Measurements from ENCODE around the gene F10. TPM values are rescaled to one million over a fixed set of nuclear protein-coding genes. Genes with fewer than 3 reads are reported as not detected.

The F10 gene
- total RNA-seq, 2 donors from 2014 or later: 1.0 TPM; not detected in 1

DNA sequence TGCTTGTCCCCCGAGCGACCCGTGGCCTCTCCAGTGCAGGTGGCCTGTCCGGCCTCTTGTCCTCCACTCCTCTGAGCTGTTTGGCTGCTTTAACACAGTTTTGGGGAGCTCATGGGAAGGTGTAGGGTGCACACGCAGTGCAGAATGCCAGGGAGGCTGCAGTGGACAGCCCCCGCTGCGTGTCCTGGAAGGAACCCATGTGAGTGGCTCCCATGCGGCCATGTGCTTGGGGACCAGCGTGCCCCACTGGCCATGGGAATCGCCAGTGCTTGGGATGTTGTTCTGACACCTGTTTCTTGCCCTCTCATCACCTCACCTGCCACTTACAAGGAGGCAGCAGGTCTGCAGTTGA is 39.6 kb upstream of the F10 start:
- no peak for ATAC-seq (replicated peaks)
- Mint-ChIP-seq H3K4me3 (no peak overlapping the region), H3K9me3 (no peaks in the 10 kb centered on the region), H3K36me3 (ENCODE audit: low read depth) (no peaks in the 10 kb centered on the region), H3K27me3 (no peaks in the 10 kb centered on the region), H3K27ac (no peak overlapping the region), H3K4me1 (no peaks in the 10 kb centered on the region)

DNA sequence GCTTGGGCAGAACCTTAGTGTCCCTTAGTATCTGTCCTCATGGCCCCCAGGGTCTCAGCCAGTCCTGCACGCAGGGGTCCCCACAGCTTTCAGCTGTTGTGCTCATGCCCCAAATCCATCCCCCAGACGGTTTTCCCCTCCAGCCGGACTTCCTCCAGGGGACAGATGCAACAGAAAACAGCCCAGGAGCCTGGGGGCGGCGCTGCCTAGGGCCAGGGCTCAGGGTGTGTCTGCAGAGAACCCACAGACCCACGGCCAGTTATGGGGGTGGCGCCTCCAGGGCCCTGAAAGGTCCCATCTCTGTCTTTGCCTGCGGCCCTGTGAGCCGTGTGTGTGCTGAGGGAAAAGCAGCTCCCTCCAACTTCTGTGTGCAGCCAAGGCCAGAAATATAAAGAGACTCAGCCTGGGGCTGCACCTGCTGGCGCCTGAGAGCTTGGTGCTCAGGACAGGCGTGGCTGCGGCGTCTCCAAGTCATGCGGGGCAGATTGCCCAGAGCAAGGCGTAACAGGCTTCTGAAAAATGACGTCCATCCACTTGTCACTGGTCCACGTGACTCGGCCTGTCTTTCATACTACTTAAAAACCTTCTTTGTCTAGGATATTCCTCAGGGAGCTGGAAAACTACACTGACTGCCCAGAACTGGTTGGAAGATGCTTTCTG is 39.1 kb upstream of the F10 start:
- ATAC-seq (replicated peaks): no peak
- no peak overlapping the region for H3K27ac Mint-ChIP-seq
- H3K4me3 Mint-ChIP-seq: no peak overlapping the region
- H3K4me1 Mint-ChIP-seq: no peaks in the 10 kb centered on the region
- H3K9me3 Mint-ChIP-seq: no peaks in the 10 kb centered on the region
- H3K36me3 Mint-ChIP-seq (ENCODE audit: low read depth): no peaks in the 10 kb centered on the region
- H3K27me3 Mint-ChIP-seq: no peaks in the 10 kb centered on the region

DNA sequence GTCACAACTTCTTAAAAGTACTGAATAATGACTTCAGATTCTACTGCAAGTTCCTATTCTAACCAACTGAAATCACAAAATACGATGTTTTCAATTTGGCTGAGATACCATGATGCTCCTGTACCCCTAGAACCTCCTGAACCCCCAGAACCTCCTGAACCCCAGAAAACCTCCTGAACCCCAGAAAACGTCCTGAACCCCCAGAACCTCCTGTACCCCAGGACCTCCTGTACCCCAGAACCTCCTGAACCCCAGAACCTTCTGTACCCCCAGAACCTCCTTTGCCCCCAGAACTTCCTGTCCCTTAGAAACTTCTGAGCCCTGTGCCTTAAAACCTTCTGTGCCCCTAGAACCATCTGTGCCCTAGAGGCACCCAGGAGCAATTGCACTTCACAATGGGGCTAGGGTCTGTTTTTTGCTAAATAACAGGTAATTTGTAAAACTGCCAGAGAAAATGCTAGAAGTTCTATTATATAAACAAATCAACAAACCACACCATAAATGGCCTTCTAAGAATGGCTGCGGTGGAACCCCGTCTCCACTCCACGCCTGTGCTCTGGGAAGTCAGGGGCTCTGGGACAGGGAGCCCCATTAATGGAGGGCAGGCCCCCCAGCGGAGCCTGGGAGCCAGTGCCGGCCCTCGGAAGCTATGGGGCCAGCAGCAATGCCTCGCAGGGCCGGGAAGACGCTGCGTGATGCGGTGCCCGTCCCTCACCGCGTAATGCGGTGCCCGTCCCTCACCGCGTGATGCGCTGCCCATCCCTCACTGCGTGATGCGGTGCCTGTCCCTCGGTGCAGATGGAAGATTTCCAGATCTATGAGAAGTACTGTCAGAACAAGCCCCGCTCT is 38.3 kb upstream of the F10 start:
- Mint-ChIP-seq H3K9me3 (no peaks in the 10 kb centered on the region), H3K27me3 (no peaks in the 10 kb centered on the region), H3K27ac (no peak overlapping the region), H3K36me3 (ENCODE audit: low read depth) (no peaks in the 10 kb centered on the region), H3K4me3 (no peak overlapping the region), H3K4me1 (no peaks in the 10 kb centered on the region)
- no peak for ATAC-seq (replicated peaks)

DNA sequence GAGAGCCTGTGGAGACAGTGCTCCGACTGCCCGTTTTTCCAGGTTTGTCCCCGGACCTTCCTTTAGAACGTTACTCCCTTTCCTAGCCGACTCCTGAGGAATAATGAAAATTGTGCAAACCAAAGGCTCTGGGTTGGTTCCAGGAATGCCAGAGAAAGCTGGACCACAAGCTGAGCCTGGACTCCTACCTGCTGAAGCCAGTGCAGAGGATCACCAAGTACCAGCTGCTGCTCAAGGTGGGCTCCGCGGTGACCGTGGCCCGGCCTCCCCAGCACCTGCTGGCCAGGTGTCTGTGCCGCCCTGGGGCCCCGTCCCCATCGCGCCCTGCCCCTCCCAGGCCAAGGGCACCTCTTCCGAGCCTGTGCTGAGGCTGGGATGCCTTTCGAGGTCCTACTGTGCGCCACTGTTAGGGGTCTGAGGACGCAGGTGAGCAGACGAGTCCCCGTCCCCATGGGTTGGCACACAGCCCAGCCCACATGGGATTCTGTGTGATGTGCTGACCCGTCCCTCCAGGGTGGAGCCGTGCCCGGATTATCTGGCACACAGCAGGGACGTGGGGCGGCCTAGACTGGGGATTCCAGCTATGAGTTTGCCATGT is 37.6 kb upstream of the F10 start:
- no peak for ATAC-seq (replicated peaks)
- H3K27me3 Mint-ChIP-seq: no peaks in the 10 kb centered on the region
- H3K9me3 Mint-ChIP-seq: no peaks in the 10 kb centered on the region
- H3K4me3 Mint-ChIP-seq: no peak overlapping the region
- H3K4me1 Mint-ChIP-seq: no peaks in the 10 kb centered on the region
- no peak overlapping the region for H3K27ac Mint-ChIP-seq
- no peaks in the 10 kb centered on the region for H3K36me3 Mint-ChIP-seq (ENCODE audit: low read depth)

DNA sequence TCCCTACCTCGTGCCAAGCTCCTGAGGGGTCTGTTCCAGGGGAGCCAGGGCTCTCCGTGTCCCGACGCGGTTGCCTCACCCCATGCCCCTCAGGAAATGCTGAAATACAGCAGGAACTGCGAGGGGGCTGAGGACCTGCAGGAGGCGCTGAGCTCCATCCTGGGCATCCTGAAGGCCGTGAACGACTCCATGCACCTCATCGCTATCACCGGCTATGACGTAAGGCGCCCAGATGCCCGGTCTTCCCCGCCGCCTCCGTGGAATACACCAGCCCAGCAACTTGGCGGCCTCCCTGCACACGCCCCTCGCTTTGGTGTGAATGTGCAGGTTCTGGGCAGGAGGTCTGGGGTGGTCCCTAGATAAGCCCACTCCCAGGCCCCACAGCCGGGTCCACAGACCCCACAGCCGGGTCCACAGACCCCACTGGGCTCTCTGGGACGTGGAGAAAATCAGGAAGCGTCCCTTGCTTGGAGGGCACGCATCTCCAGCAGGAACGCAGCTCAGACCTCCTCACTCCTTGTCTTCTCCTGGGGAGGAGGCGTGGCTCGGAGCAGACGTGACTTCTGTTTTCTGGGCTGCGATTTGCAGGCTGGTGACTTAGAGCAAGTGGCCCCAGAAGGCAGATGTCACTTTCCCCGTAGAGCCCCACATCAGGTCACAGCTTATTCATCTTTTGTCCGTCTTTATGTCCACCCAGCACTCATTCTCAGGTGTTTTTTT is 36.4 kb upstream of the F10 start:
- Mint-ChIP-seq H3K27me3 (no peaks in the 10 kb centered on the region), H3K36me3 (ENCODE audit: low read depth) (no peaks in the 10 kb centered on the region), H3K4me3 (no peak overlapping the region), H3K4me1 (no peaks in the 10 kb centered on the region), H3K9me3 (no peaks in the 10 kb centered on the region), H3K27ac (no peak overlapping the region)
- ATAC-seq (replicated peaks): no peak

DNA sequence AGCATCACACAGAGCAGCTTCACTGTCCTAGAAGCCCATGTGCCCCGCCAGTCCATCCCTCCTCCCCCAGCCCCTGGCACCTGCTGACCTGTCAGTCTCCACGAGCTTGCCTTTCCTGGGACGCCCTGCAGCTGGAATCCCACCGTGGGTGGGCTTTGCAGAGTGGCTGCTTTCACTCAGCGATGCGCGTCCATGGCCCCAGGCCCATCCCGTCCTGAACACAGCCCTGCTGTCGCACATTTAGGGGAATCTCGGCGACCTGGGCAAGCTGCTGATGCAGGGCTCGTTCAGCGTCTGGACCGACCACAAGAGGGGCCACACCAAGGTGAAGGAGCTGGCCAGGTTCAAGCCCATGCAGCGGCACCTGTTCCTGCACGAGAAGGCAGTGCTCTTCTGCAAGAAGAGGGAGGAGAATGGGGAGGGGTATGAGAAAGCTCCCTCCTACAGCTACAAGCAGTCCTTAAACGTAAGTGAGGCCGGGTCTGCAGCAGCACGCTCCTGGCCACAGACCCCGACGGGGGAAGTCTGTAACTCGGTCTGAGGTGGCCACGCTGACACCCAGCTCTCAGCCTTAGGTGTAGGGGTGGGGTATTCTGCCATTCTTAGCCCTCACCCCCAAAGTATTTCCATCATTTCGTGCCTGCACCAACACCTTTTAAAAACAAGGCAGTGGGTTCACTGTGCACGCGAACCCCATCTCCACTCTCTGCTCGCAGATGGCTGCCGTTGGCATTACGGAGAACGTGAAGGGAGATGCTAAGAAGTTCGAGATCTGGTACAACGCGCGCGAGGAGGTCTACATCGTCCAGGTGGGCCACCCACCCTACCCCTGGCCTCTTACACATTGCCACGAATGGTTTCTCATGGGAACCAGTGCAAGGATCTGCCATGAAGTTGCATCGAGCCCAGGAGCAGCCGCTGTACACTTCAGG is 35.3 kb upstream of the F10 start:
- no peaks in the 10 kb centered on the region for H3K9me3 Mint-ChIP-seq
- H3K36me3 Mint-ChIP-seq (ENCODE audit: low read depth): no peaks in the 10 kb centered on the region
- H3K27ac Mint-ChIP-seq: no peak overlapping the region
- ATAC-seq (replicated peaks): no peak
- no peaks in the 10 kb centered on the region for H3K27me3 Mint-ChIP-seq
- no peak overlapping the region for H3K4me3 Mint-ChIP-seq
- H3K4me1 Mint-ChIP-seq: no peaks in the 10 kb centered on the region

DNA sequence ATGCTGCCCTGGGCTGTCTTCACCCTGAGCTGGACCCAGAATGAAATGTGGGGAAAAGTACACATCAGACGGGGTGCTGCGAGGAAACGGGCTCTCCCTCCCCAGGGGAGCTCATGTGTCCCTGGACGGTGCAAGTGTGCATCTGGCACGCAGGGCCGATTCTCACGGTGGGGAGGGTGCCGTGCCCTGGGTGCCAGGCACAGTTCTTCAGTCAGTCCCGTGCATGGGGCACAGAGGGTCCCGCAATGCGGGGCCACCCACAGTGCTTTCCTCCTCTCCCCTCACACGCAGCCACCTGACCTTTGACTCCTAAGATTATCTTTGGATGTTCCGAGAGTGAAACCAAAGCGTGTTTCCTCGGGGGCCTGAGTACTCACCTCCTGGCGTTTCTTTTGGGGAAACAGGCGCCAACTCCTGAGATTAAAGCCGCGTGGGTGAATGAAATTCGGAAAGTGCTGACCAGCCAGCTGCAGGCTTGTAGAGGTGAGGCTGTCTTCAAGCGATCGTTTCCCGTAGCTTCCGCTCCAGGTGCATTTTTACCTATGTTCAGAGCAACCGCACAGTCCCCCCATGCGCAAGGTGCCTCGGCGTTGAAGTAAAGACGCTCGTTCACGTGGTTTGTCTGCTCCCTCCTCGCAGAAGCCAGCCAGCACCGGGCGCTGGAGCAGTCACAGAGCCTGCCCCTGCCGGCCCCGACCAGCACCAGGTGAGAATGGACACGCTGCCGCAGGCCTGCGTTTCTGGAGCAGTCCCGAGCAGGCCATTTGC is 34.5 kb upstream of the F10 start:
- ATAC-seq (replicated peaks): no peak
- Mint-ChIP-seq H3K36me3 (ENCODE audit: low read depth) (no peaks in the 10 kb centered on the region), H3K27ac (no peak overlapping the region), H3K4me3 (no peak overlapping the region), H3K9me3 (no peaks in the 10 kb centered on the region), H3K4me1 (no peaks in the 10 kb centered on the region), H3K27me3 (no peaks in the 10 kb centered on the region)

DNA sequence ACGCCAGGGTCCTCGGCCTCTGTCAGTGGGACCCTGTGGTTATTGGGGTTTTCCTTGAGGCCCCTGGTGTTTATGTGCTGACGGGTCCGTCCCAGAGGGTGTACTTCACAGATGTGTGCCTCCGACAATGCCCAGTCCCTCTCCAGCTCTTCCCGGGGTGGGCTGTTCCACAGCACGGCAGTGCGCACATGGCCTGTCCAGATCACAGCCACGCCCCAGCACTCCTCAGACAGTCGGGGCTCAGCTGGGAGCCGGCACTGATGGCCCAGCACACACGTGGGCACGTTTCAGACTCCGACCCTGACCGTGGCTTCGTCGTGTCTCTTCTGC is 33.9 kb upstream of the F10 start:
- H3K4me1 Mint-ChIP-seq: no peaks in the 10 kb centered on the region

DNA sequence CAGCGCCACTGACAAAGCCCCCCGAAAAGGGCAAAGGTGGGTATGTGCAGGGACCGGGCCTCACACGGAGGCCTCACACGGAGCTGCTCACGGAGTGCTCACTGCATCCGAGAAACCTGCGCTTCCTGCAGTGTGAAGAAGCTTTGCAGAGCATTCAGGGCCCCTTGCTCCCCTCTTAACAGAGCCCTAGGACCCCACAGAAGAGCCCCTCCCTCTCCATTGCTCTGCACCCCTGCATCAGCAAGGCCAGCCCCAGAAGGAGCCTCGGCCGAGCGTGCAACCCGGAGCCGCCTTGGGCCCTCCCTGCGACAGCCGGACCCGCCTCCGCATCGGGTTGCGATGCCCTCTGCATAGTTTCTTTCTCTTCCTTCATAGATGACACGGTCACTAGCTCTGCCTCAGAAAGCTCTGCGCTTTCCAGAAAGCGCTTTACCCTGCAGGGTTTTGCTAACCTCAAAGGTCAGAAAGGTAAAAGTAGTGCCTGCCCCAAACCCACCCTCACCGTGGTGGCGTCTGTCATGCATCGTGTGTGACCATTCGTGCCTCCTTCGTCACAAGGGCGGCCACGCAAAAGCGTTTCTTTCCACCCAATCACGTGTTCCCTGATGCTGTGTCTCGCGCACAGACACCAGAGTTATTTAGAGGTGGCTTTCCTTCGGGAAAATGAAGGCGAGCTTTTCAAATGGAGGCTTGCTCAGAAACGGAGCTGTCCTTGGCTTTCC is 32.7 kb upstream of the F10 start:
- ATAC-seq (replicated peaks): no peak
- Mint-ChIP-seq H3K27ac (no peak overlapping the region), H3K4me3 (no peak overlapping the region), H3K36me3 (ENCODE audit: low read depth) (no peaks in the 10 kb centered on the region), H3K9me3 (no peaks in the 10 kb centered on the region), H3K27me3 (no peaks in the 10 kb centered on the region), H3K4me1 (no peaks in the 10 kb centered on the region)

More for the DNA sequence above, 33.9 kb upstream of the F10 start:
- no peak overlapping the region for H3K4me3 Mint-ChIP-seq
- no peak for ATAC-seq (replicated peaks)
- no peaks in the 10 kb centered on the region for H3K36me3 Mint-ChIP-seq (ENCODE audit: low read depth)
- H3K9me3 Mint-ChIP-seq: no peaks in the 10 kb centered on the region
- H3K27ac Mint-ChIP-seq: no peak overlapping the region
- no peaks in the 10 kb centered on the region for H3K27me3 Mint-ChIP-seq

DNA sequence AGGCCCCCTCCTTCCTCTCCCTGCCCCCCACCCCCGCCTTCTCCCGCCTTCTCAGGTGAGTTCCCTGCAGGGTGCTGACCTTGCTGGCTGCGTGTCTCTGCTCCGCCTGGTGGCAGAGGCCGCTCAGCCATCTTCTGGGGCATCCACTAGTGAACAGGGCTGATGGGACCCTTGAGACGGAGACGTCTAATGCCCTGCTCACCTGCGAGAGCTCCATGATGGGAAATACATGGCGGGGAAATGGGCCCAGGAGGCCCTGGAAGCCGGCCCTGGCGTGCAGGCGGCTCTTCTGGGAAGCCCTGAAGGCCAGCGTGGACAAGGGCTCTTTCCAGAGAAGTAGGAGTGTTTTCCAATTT is 32.2 kb upstream of the F10 start:
- Mint-ChIP-seq H3K36me3 (ENCODE audit: low read depth) (no peaks in the 10 kb centered on the region), H3K4me3 (no peak overlapping the region), H3K27me3 (no peaks in the 10 kb centered on the region), H3K4me1 (no peaks in the 10 kb centered on the region), H3K9me3 (no peaks in the 10 kb centered on the region), H3K27ac (no peak overlapping the region)
- ATAC-seq (replicated peaks): no peak

DNA sequence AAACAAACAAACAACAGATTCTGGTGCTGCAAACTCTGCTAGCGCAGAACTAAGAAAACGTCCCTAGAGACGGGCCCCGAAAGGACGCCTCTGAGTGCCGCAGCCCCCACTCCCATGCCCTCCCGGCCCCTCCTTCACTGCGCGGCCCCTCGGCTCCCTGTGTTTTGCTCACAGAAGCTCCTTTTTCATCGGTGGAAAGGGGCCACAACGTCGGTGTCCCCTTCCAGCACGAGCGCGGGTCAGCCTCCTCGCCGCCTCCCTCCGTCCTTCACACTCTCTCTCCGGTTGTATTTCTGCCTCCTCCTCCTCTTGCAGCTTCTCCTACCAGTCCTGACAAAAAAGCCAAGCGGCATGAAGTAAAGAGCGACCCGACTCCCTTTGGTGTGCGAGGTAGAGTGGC is 31.8 kb upstream of the F10 start:
- Mint-ChIP-seq H3K4me3 (no peak overlapping the region), H3K9me3 (no peaks in the 10 kb centered on the region), H3K27me3 (no peaks in the 10 kb centered on the region), H3K36me3 (ENCODE audit: low read depth) (no peaks in the 10 kb centered on the region), H3K4me1 (no peaks in the 10 kb centered on the region), H3K27ac (no peak overlapping the region)
- no peak for ATAC-seq (replicated peaks)

DNA sequence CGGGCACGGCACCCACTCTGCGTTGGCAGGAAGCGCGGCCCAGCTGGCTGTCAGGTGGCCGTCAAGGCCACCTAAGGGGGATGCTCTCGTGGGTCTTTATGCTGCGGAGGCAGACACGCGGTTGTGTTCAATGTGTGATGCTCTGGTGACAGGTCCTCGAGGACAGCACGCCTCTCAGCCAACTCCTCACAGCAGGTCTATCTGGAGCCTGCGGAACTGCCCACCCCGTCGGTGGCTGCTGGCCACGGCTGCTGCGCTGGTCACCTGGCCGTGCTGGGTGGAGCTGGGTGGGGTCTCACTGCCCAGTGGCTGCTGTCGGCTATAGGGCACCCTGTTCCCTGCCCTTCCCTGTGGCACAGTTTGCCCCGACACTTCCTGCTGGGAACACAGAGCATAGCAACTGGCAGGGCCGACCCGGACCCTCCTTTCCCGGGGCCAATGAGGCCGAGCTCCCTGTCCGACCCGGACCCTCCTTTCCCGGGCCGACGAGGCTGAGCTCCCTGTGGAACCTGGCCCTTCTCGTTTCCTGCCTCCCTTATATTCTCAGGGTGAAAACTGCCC is 31.3 kb upstream of the F10 start:
- no peak for ATAC-seq (replicated peaks)
- Mint-ChIP-seq H3K27ac (no peak overlapping the region), H3K4me1 (no peaks in the 10 kb centered on the region), H3K9me3 (no peaks in the 10 kb centered on the region), H3K4me3 (no peak overlapping the region), H3K36me3 (ENCODE audit: low read depth) (no peaks in the 10 kb centered on the region), H3K27me3 (no peaks in the 10 kb centered on the region)
